Smooth muscle cell of the brain vasculature (primary cell): Measurements from ENCODE around the gene MGAT5.

Experiments
- DNase-seq: peaks from one replicate; pipeline ENCODE4 v3.0.0-alpha.2; 2012; ENCODE audit warnings: low read depth, low spot score

The MGAT5 gene

DNA sequence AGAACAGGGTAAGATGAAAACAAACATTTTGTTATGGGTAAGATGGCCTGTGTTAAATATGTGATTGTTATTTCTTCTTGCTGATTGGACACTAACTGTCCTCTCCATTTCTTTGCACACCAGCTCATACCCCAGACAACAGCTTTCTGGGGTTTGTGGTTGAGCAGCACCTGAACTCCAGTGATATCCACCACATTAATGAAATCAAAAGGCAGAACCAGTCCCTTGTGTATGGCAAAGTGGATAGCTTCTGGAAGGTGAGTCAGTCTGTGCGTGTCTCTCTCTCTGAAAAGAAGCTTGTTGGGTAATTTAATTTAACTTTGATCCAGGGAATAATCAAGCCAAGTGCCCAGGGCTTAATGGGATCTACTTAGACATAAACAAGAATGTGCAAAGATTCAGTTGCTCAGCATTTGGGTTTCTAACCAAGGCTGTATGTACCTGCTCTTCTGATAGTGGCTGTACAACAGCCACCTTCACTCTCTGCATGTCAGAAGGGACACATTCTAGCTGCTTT, 108.3 kb downstream of the MGAT5 start:
- DNase-seq: no peak

DNA sequence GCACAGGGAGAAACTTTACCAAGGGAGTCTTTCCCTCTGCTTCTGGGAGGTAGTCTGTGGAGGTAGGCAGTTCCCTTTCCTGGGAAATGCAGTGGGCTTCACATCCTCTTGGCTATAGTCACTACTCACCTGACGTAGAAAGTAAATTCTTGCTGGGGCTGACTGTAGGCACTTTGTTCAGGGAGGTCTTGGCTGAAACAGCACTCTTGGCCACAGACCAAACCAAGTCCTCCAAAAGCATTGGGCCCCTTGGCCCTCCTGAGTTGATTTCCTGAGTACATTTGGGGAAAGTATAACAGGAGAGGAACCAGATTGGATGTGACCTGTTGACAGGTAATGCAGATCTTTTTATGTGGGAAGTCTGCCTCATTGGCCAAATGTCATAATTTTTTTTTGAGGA, 108.9 kb downstream of the MGAT5 start:
- no peak for DNase-seq

- DNase-seq: no peak
Observed at GRCh38 chr2:134365356-134365755, 111.5 kb downstream of the MGAT5 start.

GRCh38 chr2:134366359-134366758, 112.5 kb downstream of the MGAT5 start:
- no peak for DNase-seq

DNA sequence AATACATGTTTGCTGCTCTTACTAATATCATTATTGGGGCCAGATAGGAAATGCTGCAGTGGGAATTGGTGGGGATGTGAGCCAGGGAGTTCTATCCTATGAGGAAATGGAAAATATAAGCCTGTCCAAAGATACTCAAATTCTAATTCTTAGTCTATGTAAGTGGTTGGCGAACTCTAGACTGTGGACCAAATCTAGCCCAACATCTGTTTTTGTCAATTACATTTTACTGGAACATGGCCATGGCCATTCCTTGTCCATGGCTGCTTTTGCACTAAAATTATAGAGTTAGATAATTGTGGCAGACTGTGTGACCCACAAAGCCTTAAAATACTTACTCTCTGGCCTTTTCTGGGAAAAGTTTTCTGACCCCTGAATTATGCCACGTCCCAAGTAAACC, 113.3 kb downstream of the MGAT5 start:
- DNase-seq: no peak

GRCh38 chr2:134368009-134368817, 114.3 kb downstream of the MGAT5 start:
- no peak for DNase-seq

- DNase-seq: no peak
Observed at GRCh38 chr2:134369220-134369902, 115.5 kb downstream of the MGAT5 start.

DNA sequence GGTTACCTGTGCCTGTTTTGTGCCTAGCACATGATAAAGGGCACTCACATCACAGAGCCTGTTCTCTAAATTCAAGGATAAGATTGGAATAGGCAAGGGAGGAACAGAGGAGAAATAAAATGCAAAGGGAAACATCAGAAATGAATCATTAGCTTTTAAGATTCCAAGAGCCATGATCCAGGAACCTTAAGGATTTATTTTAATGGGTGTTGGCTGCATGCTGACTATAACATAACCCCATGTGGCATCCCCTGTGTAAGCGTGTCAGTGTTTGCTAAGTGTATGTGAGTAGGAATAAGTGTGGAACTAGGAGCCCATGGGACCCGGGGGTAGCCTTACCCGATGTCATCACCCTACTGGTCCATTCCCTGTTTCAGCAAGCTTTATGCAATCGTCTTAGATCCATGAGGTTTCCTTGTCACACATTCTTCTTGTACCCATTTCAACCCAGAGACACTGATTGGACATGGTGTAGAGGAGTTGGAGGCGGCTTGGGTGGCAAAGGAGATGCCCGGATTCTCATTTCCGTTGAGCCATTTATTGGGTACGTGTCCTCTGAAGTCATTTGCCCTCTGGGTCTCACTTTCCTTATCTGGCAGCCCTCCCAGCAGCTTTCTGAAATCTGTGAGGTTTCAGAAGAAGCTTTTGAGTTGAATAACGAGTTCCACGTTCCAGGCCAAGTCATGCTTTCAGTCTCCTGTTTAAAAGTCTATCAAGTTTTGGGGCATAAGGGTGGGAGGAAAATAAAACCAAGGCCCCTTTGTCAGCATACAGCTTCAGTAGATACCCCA, 117.0 kb downstream of the MGAT5 start:
- no peak for DNase-seq

GRCh38 chr2:134372141-134372540, 118.3 kb downstream of the MGAT5 start:
- DNase-seq: no peak

- no peak for DNase-seq
Observed at GRCh38 chr2:134372611-134373131, 118.8 kb downstream of the MGAT5 start.

DNA sequence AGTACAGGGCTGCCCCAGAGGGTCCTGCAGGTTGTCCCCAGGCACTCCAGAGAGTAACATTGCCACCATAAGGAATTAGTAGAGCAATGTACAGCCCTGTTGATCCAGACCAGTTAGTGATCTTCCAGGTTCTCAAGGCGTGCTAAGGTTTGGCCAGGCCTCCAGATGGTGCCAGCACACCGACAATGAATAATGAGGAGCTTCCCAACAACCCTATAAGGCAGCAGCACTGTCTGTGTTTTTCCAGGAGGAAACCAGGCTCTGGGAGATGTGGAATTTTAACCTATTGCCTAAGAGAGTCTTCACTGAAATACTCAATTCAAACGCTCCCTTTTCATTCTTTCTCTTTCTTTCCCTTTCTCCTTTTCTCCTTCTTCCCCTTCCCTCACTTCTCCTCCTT, 122.1 kb downstream of the MGAT5 start:
- no peak for DNase-seq

DNA sequence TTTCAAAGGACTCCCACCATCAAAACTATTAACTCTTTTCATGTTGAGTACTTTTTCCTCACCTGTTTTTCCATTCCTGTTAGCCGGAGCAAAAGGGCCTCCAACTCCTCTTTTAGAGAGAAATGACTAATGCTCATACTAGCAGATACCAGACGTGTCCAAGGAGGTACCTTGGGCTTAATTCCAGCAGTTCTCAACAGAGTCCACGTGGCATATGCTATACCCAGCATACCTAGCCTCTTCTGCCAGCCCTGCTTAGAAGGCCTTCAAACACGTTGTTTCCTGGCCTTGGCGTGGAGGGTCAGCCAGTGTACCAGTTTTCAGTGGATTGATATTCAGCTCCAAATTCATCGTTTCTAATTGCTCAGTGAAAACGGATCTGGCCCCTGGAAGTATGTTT, 123.9 kb downstream of the MGAT5 start:
- no peak for DNase-seq

GRCh38 chr2:134379293-134379692, 125.4 kb downstream of the MGAT5 start:
- no peak for DNase-seq

DNA sequence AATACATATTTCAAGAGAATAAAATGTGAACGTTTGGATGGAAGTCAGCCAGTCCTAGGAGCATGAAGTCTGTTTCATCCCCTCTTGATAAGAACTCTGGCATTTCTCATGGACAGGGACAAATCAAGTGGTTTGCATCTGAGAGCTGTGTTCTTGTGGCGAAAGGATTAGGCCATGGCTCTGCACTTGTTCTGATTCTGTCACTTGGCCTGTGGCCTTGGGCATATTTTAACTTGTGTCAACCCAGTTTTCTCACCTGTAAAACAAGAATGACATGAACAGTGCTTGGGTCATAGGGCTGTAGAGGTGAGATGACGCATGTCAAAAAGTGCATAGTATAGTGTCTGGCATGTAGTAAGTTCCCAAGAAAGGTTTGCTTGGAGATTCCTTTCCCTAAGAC, 125.8 kb downstream of the MGAT5 start:
- no peak for DNase-seq

- DNase-seq: no peak
Observed at GRCh38 chr2:134381141-134381540, 127.3 kb downstream of the MGAT5 start.

- DNase-seq: no peak
Observed at GRCh38 chr2:134384131-134384530, 130.3 kb downstream of the MGAT5 start.

DNA sequence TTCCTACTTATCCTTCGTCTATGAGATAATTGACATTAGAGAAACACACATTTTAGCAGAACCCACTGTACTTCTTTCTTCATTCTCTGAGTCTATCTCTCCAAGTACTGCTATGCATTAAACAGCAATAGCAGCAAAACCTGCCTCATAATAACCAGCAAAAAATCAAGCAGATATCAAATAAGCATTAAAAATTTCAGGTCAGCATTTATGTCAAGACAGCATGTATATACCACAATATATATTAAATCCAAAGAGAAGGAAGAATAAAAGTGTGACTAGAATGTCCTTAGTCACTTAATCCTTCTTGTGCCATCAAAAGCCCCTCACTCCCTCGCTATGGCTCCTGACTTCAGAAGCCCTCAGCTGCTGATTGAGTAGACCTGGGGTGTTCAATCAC, 131.3 kb downstream of the MGAT5 start:
- DNase-seq: no peak

DNA sequence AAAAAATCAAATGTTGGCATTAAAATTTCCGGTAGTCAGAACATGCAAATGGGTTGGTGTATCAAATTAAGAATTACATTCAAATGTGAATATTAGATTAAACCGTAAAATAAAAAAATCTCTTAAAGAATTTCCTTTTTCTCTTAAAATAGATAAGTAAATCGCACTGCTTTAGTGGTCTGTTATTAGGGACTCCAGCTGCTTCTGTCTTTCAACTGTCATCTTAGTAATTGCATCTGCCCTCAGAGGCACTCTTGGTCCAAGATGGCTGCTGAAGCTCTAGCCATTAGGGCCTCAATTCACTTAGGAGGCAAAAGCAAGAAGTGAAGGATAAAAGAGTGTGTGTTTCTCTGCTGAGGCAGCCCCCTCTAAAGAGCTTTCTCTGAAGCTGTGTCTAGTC, 132.4 kb downstream of the MGAT5 start:
- DNase-seq: no peak

DNA sequence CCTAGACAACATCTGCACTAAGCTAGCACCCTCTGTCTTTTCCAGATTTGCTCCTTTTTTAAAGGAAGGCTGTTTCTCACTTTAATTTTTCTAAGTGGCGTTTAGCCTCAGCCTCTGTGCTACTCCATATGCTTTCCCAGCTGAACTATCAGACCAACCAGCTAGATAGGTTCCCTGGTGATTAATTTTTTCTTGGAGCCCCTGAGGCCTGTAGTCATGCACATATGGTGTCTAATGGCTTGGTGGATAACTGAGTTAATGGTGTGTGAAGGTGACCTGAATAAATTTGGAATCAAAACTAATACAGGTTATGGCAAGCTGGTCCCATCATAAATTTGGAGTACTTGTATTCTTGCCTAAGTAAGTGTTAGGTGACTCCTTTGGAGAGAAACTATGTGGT, 135.5 kb downstream of the MGAT5 start:
- no peak for DNase-seq

GRCh38 chr2:134391751-134392160, 137.9 kb downstream of the MGAT5 start:
- DNase-seq: no peak

DNA sequence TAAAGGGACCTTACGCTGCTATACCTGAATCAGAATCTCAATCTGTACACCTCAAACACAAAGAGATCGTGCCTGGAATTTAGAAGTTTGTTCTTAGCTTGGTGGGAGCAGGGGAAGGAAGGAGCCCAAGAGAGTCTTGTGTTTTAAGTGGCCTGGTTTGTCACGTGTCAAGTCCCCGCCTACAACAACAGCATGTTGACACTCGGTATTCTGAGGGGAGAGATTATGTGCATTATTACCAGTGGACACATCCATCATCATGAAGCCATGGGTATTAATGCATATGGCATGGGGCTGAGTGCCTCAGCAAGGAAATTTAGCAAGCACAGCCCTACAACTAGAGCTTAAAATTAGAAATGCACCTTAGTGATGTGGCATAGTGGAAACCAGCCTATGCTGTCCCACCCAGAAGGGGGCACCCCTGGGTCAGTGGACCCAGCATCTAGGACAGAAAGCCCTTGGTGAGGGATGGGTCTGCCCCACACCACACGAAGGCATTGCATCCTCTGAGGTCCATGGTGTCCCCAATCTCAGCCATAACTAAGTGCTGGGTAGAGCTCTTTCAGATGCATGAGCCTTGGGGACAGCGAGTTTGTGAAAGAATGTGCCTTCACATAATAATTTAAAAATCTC, 138.7 kb downstream of the MGAT5 start:
- no peak for DNase-seq

DNA sequence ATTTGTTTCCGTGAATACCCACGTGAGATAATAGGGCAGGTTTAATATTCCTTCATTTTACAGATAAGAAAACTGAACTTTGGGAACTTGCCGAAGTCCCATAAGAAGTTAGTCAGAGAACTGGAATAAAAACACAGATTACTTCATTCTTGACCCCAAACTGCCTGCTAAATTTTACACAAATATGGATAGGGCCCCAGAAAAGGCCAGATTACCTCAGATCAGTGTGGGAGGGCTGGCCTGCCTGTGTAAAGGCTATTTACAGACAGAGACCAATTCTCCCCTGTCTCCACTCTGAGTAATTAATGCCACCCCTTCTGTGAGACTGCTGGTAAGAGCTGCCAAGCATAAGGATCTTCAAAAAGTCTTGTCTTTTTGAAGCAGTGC, 139.2 kb downstream of the MGAT5 start:
- DNase-seq: no peak
